ENCODE data around the gene FARP1.

GRCh38 chr13:98134901-98135300, 8.0 kb upstream of the FARP1 start:
- TF ChIP-seq POLR2A (IDR thresholded peaks at IDR 0.05) (no peak), POLR2AphosphoS5 (IDR thresholded peaks at IDR 0.05; ENCODE audit: insufficient read depth in 1 of 2, low read depth in 1 of 2) (no peak)
